ENCODE data around the gene MBD2. TPM values are rescaled to one million over a fixed set of nuclear protein-coding genes. Genes with fewer than 3 reads are reported as not detected.

MBD2 gene
- total RNA-seq, 1 donor from 2014 or later = 43.0 TPM

DNA sequence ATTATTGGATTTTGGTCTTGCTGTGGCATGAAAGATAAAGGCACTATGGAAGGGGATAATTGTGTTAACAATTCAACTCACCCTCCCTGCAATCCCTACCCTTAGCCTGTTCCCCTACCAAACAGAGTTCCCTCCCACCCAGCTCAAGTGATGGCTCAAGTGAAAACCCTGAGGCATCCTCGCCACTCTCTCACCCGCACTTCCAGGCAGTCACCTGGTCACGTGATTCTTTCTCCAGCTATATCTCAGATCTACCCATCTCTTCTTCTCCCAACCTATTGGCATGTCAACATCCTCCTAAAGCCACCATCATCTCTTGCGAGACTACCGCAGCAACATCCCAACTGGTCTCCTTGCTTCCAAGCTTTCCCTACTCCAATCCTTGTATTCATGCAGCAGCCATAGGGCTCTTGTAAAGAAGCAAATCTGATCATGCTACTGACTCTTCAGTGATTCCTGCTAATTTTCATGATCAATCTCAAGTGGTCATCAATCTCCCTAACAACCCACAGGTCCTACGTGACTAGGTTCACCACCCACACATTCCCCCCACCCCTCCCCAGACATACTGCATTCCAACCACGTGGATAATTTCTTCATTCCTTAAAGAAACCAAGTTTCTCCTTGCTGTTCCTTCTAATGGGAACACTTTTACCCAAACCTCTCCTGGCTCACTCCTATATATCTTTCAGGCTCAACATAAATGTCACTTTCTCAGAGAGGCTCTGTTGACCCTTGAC lies 66.7 kb downstream of the MBD2 start:
- peaks cover 0 to 44% of the 10 kb centered on the region in 2 donors for H3K36me3 ChIP-seq
- TF ChIP-seq, protein P1, sequence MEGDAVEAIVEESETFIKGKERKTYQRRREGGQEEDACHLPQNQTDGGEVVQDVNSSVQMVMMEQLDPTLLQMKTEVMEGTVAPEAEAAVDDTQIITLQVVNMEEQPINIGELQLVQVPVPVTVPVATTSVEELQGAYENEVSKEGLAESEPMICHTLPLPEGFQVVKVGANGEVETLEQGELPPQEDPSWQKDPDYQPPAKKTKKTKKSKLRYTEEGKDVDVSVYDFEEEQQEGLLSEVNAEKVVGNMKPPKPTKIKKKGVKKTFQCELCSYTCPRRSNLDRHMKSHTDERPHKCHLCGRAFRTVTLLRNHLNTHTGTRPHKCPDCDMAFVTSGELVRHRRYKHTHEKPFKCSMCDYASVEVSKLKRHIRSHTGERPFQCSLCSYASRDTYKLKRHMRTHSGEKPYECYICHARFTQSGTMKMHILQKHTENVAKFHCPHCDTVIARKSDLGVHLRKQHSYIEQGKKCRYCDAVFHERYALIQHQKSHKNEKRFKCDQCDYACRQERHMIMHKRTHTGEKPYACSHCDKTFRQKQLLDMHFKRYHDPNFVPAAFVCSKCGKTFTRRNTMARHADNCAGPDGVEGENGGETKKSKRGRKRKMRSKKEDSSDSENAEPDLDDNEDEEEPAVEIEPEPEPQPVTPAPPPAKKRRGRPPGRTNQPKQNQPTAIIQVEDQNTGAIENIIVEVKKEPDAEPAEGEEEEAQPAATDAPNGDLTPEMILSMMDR (IDR thresholded peaks at IDR 0.05) = no peak
- TF ChIP-seq POLR2A (IDR thresholded peaks at IDR 0.05) (no peak), POLR2AphosphoS5 (IDR thresholded peaks at IDR 0.05; ENCODE audit: insufficient read depth in 1 of 2, low read depth in 1 of 2) (no peak)

DNA sequence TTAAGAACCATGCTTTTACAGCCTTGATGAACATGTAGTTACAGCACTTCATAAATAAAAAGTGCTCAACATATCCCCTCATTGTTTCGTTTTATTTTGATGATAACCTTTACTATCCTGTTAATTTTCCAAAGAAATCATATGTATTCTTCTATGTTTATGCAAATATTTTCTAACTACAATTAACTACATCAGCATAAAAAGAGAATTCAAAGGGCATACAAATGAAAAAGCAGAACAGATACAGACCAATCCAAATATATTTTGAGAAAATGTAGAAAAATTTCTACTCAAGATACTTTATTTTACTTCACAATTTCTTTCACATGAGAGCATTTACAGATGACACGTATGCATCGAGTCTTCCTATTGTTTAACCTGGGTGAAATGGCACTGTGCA lies 69.1 kb downstream of the MBD2 start:
- no peaks in the 10 kb centered on the region for H3K9me3 ChIP-seq
- H3K4me1 ChIP-seq = peaks cover under 1% of the 10 kb centered on the region
- H3K4me3 ChIP-seq = no peak overlapping the region
- no peaks in the 10 kb centered on the region for H3K27me3 ChIP-seq
- no peak for DNase-seq (ENCODE audit: extremely low spot score in 2 of 2)
- no peak overlapping the region for H3K27ac ChIP-seq
- peaks cover 0 to 42% of the 10 kb centered on the region in 2 donors for H3K36me3 ChIP-seq
- no peak for TF ChIP-seq POLR2A (IDR thresholded peaks at IDR 0.05)
- TF ChIP-seq POLR2AphosphoS5 (IDR thresholded peaks at IDR 0.05; ENCODE audit: insufficient read depth in 1 of 2, low read depth in 1 of 2) = no peak
- TF ChIP-seq, protein P1 (IDR thresholded peaks at IDR 0.05) = no peak
- intact Hi-C loops (cut with DNase I) = no loop called here

More for the DNA sequence above, 66.7 kb downstream of the MBD2 start:
- DNase-seq (ENCODE audit: extremely low spot score in 2 of 2) = no peak
- Histone ChIP-seq H3K4me1 (no peaks in the 10 kb centered on the region), H3K9me3 (no peaks in the 10 kb centered on the region), H3K4me3 (no peak overlapping the region), H3K27me3 (no peaks in the 10 kb centered on the region), H3K27ac (no peak overlapping the region)
- intact Hi-C loops (cut with DNase I) = no loop called here

DNA sequence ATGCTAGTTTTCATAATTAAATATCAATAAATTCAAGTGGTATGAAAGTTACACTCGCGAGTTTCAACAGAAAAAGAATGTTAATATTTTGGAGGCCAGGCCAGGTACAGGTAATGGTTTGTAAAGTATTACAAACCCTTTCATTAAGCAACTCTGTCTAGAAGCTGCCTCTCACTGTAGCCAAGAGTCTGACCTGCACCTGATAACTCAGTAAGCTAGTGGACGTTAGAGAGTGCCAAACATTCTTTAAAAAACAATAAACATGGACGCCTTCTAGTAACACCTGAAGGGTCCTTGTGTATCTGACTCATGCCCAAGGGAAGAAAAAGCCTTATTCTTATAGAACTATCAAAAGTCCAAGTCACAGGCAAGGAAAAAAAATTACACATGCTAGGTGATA lies 70.2 kb downstream of the MBD2 start:
- H3K4me1 ChIP-seq = peaks cover 12% of the 10 kb centered on the region
- no peak for DNase-seq (ENCODE audit: extremely low spot score in 2 of 2)
- H3K27ac ChIP-seq = no peak overlapping the region
- H3K27me3 ChIP-seq = no peaks in the 10 kb centered on the region
- intact Hi-C loops (cut with DNase I) = no loop called here
- peaks cover 0 to 37% of the 10 kb centered on the region in 2 donors for H3K36me3 ChIP-seq
- H3K9me3 ChIP-seq = no peaks in the 10 kb centered on the region
- no peak overlapping the region for H3K4me3 ChIP-seq
- TF ChIP-seq, protein P1 (IDR thresholded peaks at IDR 0.05) = no peak
- TF ChIP-seq POLR2AphosphoS5 (IDR thresholded peaks at IDR 0.05; ENCODE audit: insufficient read depth in 1 of 2, low read depth in 1 of 2) (no peak), POLR2A (IDR thresholded peaks at IDR 0.05) (no peak)

DNA sequence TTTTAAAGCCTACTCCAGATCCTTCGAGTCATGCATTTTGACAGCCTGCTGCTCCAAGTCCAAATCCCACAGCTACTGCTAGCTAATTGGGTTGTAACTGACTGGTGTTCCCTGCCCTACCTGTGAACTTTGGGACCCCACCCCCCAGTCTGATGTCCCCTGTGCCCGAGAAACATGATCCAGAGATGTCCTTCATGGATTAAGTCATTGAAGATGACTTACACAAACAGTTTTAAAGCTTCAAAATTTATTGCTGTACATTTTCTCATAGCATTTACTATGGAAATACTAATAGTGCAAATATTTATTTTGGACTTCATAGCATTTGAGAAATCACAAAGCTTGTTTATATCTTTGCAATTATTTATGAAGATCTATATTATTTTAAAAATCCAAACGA lies 73.1 kb downstream of the MBD2 start:
- no peak overlapping the region for H3K4me3 ChIP-seq
- no peak overlapping the region for H3K27ac ChIP-seq
- peaks cover 22% of the 10 kb centered on the region for H3K4me1 ChIP-seq
- TF ChIP-seq POLR2AphosphoS5 (IDR thresholded peaks at IDR 0.05; ENCODE audit: insufficient read depth in 1 of 2, low read depth in 1 of 2) (no peak), POLR2A (IDR thresholded peaks at IDR 0.05) (no peak)
- TF ChIP-seq, protein P1 (IDR thresholded peaks at IDR 0.05) = no peak
- no peaks in the 10 kb centered on the region for H3K9me3 ChIP-seq
- H3K36me3 ChIP-seq = peaks cover 0 to 23% of the 10 kb centered on the region in 2 donors
- H3K27me3 ChIP-seq = no peaks in the 10 kb centered on the region
- DNase-seq (ENCODE audit: extremely low spot score in 2 of 2) = no peak
- intact Hi-C loops (cut with DNase I) = no loop called here

DNA sequence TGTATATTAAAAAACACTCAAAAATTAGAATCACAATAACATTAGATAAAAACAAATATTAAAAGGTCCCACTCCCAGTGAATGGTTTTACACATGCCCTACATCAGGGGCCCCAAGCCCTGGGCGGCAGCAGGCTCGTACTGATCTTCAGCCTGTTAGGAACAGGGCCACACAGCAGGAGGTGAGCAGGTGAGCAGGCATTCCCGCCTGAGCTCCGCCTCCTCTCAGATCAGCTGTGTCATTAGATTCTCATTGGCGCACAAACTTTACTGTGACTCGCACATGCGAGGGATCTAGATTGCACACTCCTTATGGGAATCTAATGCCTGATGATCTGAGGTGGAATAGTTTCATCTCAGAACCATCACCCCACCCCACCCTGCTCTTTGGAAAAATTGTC lies 74.2 kb downstream of the MBD2 start:
- peak overlapping the region; percentile 56 for H3K27ac ChIP-seq
- intact Hi-C loops (cut with DNase I) = no loop called here
- no peak for DNase-seq (ENCODE audit: extremely low spot score in 2 of 2)
- no peaks in the 10 kb centered on the region for H3K27me3 ChIP-seq
- H3K4me3 ChIP-seq = no peak overlapping the region
- peaks cover 0 to 12% of the 10 kb centered on the region in 2 donors for H3K36me3 ChIP-seq
- peaks cover 22% of the 10 kb centered on the region for H3K4me1 ChIP-seq
- H3K9me3 ChIP-seq = no peaks in the 10 kb centered on the region
- TF ChIP-seq POLR2AphosphoS5 (IDR thresholded peaks at IDR 0.05; ENCODE audit: insufficient read depth in 1 of 2, low read depth in 1 of 2) (no peak), POLR2A (IDR thresholded peaks at IDR 0.05) (no peak)
- TF ChIP-seq, protein P1 (IDR thresholded peaks at IDR 0.05) = no peak

All from vagina (tissue), 2 donors.